IMR-90 (cell line): ENCODE results near the gene TTC21B. TPM values are rescaled to one million over a fixed set of nuclear protein-coding genes. Genes with fewer than 3 reads are reported as not detected.

ENCODE experiments used
- ATAC-seq: fragments of 200-7000 bp; cut with Tn5 transposase; 2 replicates; pipeline ENCODE4 v1.9.1; 2020; ENCODE audit warnings: low read depth, mild to moderate bottlenecking, moderate library complexity
- BruUV-seq: library from RNA; stranded (reverse); fragments of 400-500 nt; replicated peaks from 2 replicates; lab custom pipeline; 2021; lab: Mats Ljungman, UMichigan
- CTCF ChIA-PET: fragments of 300-600 bp; formaldehyde crosslinking; extraction: SDS; loops from one replicate; lab custom pipeline; 2021; ENCODE audit warnings: antibody characterized with exemption; lab: Yijun Ruan, JAX
- POLR2A ChIA-PET: fragments of 300-600 bp; sonication (Branson Sonifier 250); formaldehyde crosslinking; loops from one replicate; lab custom pipeline; 2022; ENCODE audit warnings: antibody characterized with exemption; ENCODE audit not compliant: unreplicated experiment; lab: Charles Lee
- DNase-seq: peaks from one replicate; pipeline ENCODE4 v3.0.0; 2013
- H2AFZ ChIP-seq: replicated peaks from 2 replicates; pipeline ENCODE3; 2013; ENCODE audit warnings: low read length, mild to moderate bottlenecking; ENCODE audit not compliant: poor library complexity
- H2AK5ac ChIP-seq: 2 replicates; pipeline ENCODE4 v1.6.1; 2013; ENCODE audit warnings: low read depth, low read length, inconsistent platforms
- H2AK9ac ChIP-seq: replicated peaks from 2 replicates; pipeline ENCODE3; 2013; ENCODE audit warnings: mild to moderate bottlenecking, low read depth, low read length, moderate library complexity; ENCODE audit not compliant: poor library complexity
- H2BK120ac ChIP-seq: 2 replicates; pipeline ENCODE4 v1.6.1; 2013; ENCODE audit warnings: low read depth, low read length, inconsistent platforms
- H2BK15ac ChIP-seq: 3 replicates; pipeline ENCODE4 v1.6.1; 2013; ENCODE audit warnings: low read depth, low read length, inconsistent platforms
- H2BK20ac ChIP-seq: 2 replicates; pipeline ENCODE4 v1.6.1; 2013; ENCODE audit warnings: low read depth, mild to moderate bottlenecking, inconsistent platforms, low read length, moderate library complexity
- H2BK5ac ChIP-seq: 2 replicates; pipeline ENCODE4 v1.6.1; 2013; ENCODE audit warnings: mild to moderate bottlenecking, low read depth, low read length, inconsistent platforms; ENCODE audit not compliant: poor library complexity, severe bottlenecking
- H3K14ac ChIP-seq: replicated peaks from 2 replicates; pipeline ENCODE4 v1.6.1; 2013; ENCODE audit warnings: low read depth, low read length, inconsistent platforms
- H3K18ac ChIP-seq: 2 replicates; pipeline ENCODE4 v1.6.1; 2013; ENCODE audit warnings: low read depth, low read length, control low read depth
- H3K23ac ChIP-seq: 2 replicates; pipeline ENCODE4 v1.6.1; 2013; ENCODE audit warnings: low read depth, low read length, inconsistent platforms
- H3K27ac ChIP-seq: 2 replicates; pipeline ENCODE4 v1.5.1; 2013; ENCODE audit warnings: mild to moderate bottlenecking, control low read depth, low read length; ENCODE audit not compliant: insufficient read depth
- H3K27me3 ChIP-seq: 2 replicates; pipeline ENCODE4 v1.6.1; 2013; ENCODE audit warnings: low read length; ENCODE audit not compliant: control insufficient read depth, insufficient read depth
- H3K36me3 ChIP-seq: 2 replicates; pipeline ENCODE4 v1.6.1; 2013; ENCODE audit warnings: low read length, mixed read lengths; ENCODE audit not compliant: control insufficient read depth, insufficient read depth
- H3K4ac ChIP-seq: 2 replicates; pipeline ENCODE4 v1.6.1; 2013; ENCODE audit warnings: low read depth, low read length, inconsistent platforms
- H3K4me1 ChIP-seq: 2 replicates; pipeline ENCODE4 v1.6.1; 2013; ENCODE audit warnings: low read length, mixed read lengths; ENCODE audit not compliant: control insufficient read depth, insufficient read depth
- H3K4me2 ChIP-seq: 2 replicates; pipeline ENCODE4 v1.6.1; 2013; ENCODE audit warnings: low read depth, mild to moderate bottlenecking, control low read depth, low read length, moderate library complexity
- H3K4me3 ChIP-seq: 2 replicates; pipeline ENCODE4 v1.5.1; 2013; ENCODE audit warnings: low read depth, mild to moderate bottlenecking, control low read depth, low read length, moderate library complexity; ENCODE audit not compliant: insufficient read depth
- H3K56ac ChIP-seq: 2 replicates; pipeline ENCODE4 v1.6.1; 2013; ENCODE audit warnings: low read length, inconsistent platforms; ENCODE audit not compliant: insufficient read depth; ENCODE audit errors: extremely low read depth
- H3K79me1 ChIP-seq, 2 experiments: 2 replicates each; pipeline ENCODE4 v1.6.1; 2013; ENCODE audit warnings: low read length in 2 of 2, inconsistent platforms in 1 of 2, low read depth in 1 of 2
- H3K9ac ChIP-seq: 2 replicates; pipeline ENCODE4 v1.6.1; 2013; ENCODE audit warnings: low read depth, low read length, control low read depth
- H3K9me1 ChIP-seq: 2 replicates; pipeline ENCODE4 v1.6.1; 2013; ENCODE audit warnings: low read length, inconsistent platforms; ENCODE audit not compliant: insufficient read depth
- H3K9me3 ChIP-seq: 2 replicates; pipeline ENCODE4 v1.6.1; 2013; ENCODE audit warnings: low read length; ENCODE audit not compliant: control insufficient read depth, insufficient read depth
- H4K20me1 ChIP-seq: 2 replicates; pipeline ENCODE4 v1.6.1; 2013; ENCODE audit warnings: low read length, inconsistent platforms; ENCODE audit not compliant: insufficient read depth
- H4K5ac ChIP-seq: 2 replicates; pipeline ENCODE4 v1.6.1; 2013; ENCODE audit warnings: mild to moderate bottlenecking, low read depth, low read length, control low read depth
- H4K8ac ChIP-seq, 2 experiments: 2 replicates each; pipeline ENCODE4 v1.6.1; 2013; ENCODE audit warnings: low read depth in 2 of 2, low read length in 2 of 2, control low read depth in 1 of 2, inconsistent platforms in 1 of 2
- H4K91ac ChIP-seq: 2 replicates; pipeline ENCODE4 v1.6.1; 2013; ENCODE audit warnings: low read depth, low read length, inconsistent platforms; ENCODE audit not compliant: insufficient read depth
- BHLHE40 ChIP-seq: fragments of 150-350 bp; IDR thresholded peaks from 2 replicates; pipeline ENCODE4 v1.6.1; 2016; ENCODE audit warnings: mild to moderate bottlenecking, low read depth, low read length
- CEBPB ChIP-seq: IDR thresholded peaks from 2 replicates; pipeline ENCODE4 v1.6.1; 2012; ENCODE audit warnings: low read depth, low read length, improper control_type of control experiment
- CHD1 ChIP-seq: IDR thresholded peaks from 2 replicates; pipeline ENCODE4 v1.6.1; 2012; ENCODE audit warnings: low read depth, low read length, improper control_type of control experiment
- CTCF ChIP-seq: conservative IDR thresholded peaks from 2 replicates; pipeline ENCODE4 v1.5.1; 2012; ENCODE audit warnings: mild to moderate bottlenecking, low read depth, low read length, improper control_type of control experiment
- ELK1 ChIP-seq: fragments of 150-350 bp; IDR thresholded peaks from 2 replicates; pipeline ENCODE4 v1.6.1; 2016; ENCODE audit warnings: low read depth, mild to moderate bottlenecking, low read length, moderate library complexity, borderline replicate concordance
- FOS ChIP-seq: fragments of 150-350 bp; IDR thresholded peaks from 2 replicates; pipeline ENCODE4 v1.6.1; 2016; ENCODE audit warnings: low read depth, low read length
- MAFK ChIP-seq: IDR thresholded peaks from 2 replicates; pipeline ENCODE4 v1.6.1; 2012; ENCODE audit warnings: low read depth, low read length, improper control_type of control experiment
- MAZ ChIP-seq: IDR thresholded peaks from 2 replicates; pipeline ENCODE4 v1.6.1; 2012; ENCODE audit warnings: low read depth, mild to moderate bottlenecking, low read length, improper control_type of control experiment, moderate library complexity, borderline replicate concordance
- MXI1 ChIP-seq: IDR thresholded peaks from 2 replicates; pipeline ENCODE4 v1.6.1; 2012; ENCODE audit warnings: low read depth, mild to moderate bottlenecking, low read length, moderate library complexity, borderline replicate concordance
- NFE2L2 ChIP-seq: fragments of 150-350 bp; IDR thresholded peaks from 2 replicates; pipeline ENCODE4 v1.6.1; 2016; ENCODE audit warnings: low read depth, mild to moderate bottlenecking, low read length
- POLR2A ChIP-seq: IDR thresholded peaks from 2 replicates; pipeline ENCODE4 v1.6.1; 2012; ENCODE audit warnings: mild to moderate bottlenecking, low read depth, low read length
- RAD21 ChIP-seq: IDR thresholded peaks from 2 replicates; pipeline ENCODE4 v1.6.1; 2012; ENCODE audit warnings: low read length, improper control_type of control experiment
- RCOR1 ChIP-seq: IDR thresholded peaks from 2 replicates; pipeline ENCODE4 v1.6.1; 2012; ENCODE audit warnings: mild to moderate bottlenecking, low read length, improper control_type of control experiment; ENCODE audit not compliant: insufficient replicate concordance
- RFX5 ChIP-seq: IDR thresholded peaks from 2 replicates; pipeline ENCODE4 v1.8.0; 2012; ENCODE audit warnings: low read depth, mild to moderate bottlenecking, low read length, moderate library complexity
- SMC3 ChIP-seq: fragments of 150-350 bp; IDR thresholded peaks from 2 replicates; pipeline ENCODE4 v1.6.1; 2016; ENCODE audit warnings: low read depth, mild to moderate bottlenecking, antibody characterized with exemption, low read length, moderate library complexity
- USF2 ChIP-seq: fragments of 150-350 bp; IDR thresholded peaks from 2 replicates; pipeline ENCODE4 v1.6.1; 2017; ENCODE audit warnings: mild to moderate bottlenecking, antibody characterized with exemption, low read length, low read depth
- whole genome bisulfite sequencing, 2 experiments: methylation state at CpG; one replicate each; pipeline versions ENCODE4 v1.1.5 to v1.1.7; 2013; ENCODE audit warnings: missing lambda C conversion rate in 2 of 2; ENCODE audit not compliant: insufficient read length in 1 of 2; ENCODE audit errors: extremely low coverage in 2 of 2; 5-methylcytosine and 5-hydroxymethylcytosine counted together
- dilution Hi-C: fragments of 300-500 bp; cut with HindIII; formaldehyde crosslinking; loops from one replicate; pipeline ENCODE4 v1.14.3; 2018; ENCODE audit warnings: low sequenced_read_pairs; ENCODE audit not compliant: unreplicated experiment
- in situ Hi-C: fragments of 300-500 bp; cut with MboI; formaldehyde crosslinking; loops from 3 replicates; pipeline ENCODE4 v1.14.3; 2019; ENCODE audit warnings: low sequenced_read_pairs, inconsistent platforms, mixed read lengths
- intact Hi-C: fragments of 100-400 bp; cut with micrococcal nuclease; formaldehyde crosslinking; loops from 2 replicates; pipeline ENCODE4 v1.10.0; 2022
- polyA plus RNA-seq, 3 experiments: library from polyadenylated mRNA; depleted of rRNA; stranded (reverse); fragments of >200 nt; gene quantifications; 2 replicates each; pipeline ENCODE4 v1.2.3, GENCODE V29; 2012; ENCODE audit warnings: low replicate concordance in 1 of 3
- total RNA-seq: library from RNA; depleted of rRNA; stranded (reverse); fragments of >200 nt; gene quantifications from 2 replicates; pipeline ENCODE4 v1.2.3, GENCODE V29; 2012

TTC21B gene
- total and polyA plus RNA-seq, 2 of the 4 experiments (the other 2 are of a cell fraction), result 8.0 to 17.2 TPM

GRCh38 chr2:165920748-165921147 lies 32.8 kb downstream of the TTC21B start:
- Histone ChIP-seq H3K56ac (no peak overlapping the region), H2AK5ac (no peak overlapping the region), H2AFZ (no peak overlapping the region), H3K14ac (no peak overlapping the region), H2BK5ac (no peak overlapping the region), H4K20me1 (no peaks in the 10 kb centered on the region), H3K9me3 (no peaks in the 10 kb centered on the region), H3K18ac (no peak overlapping the region), H3K23ac (no peak overlapping the region), H2AK9ac (no peak overlapping the region), H3K36me3 (peaks cover 5% of the 10 kb centered on the region; the same call in 1 of the 2 replicates), H3K4ac (no peak overlapping the region), H3K4me1 (no peaks in the 10 kb centered on the region), H3K27ac (no peak overlapping the region), H3K9me1 (no peaks in the 10 kb centered on the region; the same call in none of the 2 replicates), H3K79me1 (no peaks in the 10 kb centered on the region; a peak in 1 of 4 replicates), H4K5ac (no peak overlapping the region), H2BK120ac (no peak overlapping the region), H4K8ac (no peak overlapping the region), H3K9ac (no peak overlapping the region), H3K4me3 (no peak overlapping the region), H3K4me2 (no peak overlapping the region), H2BK15ac (no peak overlapping the region), H4K91ac (no peak overlapping the region), H2BK20ac (no peak overlapping the region), H3K27me3 (no peaks in the 10 kb centered on the region)
- dilution Hi-C loops, result no loop called here
- DNase-seq (no peak), ATAC-seq (no peak; the same call in 1 of the 2 replicates)
- no peak for TF ChIP-seq RAD21
- TF ChIP-seq MXI1, result no peak
- no peak for TF ChIP-seq USF2
- TF ChIP-seq RCOR1, result no peak
- no peak for TF ChIP-seq POLR2A
- TF ChIP-seq MAFK, result no peak
- TF ChIP-seq SMC3, result no peak
- TF ChIP-seq CTCF, result no peak
- no peak for TF ChIP-seq RFX5
- no peak for TF ChIP-seq CHD1
- TF ChIP-seq MAZ, result no peak
- TF ChIP-seq BHLHE40, result no peak
- no peak for TF ChIP-seq FOS
- TF ChIP-seq ELK1, result no peak
- TF ChIP-seq NFE2L2, result no peak
- no peak for TF ChIP-seq CEBPB
- POLR2A ChIA-PET, result no interaction called here
- in situ Hi-C loops, result no loop called here
- intact Hi-C loops, result no loop called here
- CTCF ChIA-PET, result no interaction called here
- no TSS peak for BruUV-seq
- no CpG with 5 or more reads among the region's 1 CpG for WGBS, 2 experiments
